Measurements from ENCODE around the gene MYMX.

GRCh38 chr6:44217332-44218143 is 812 bp downstream of the MYMX start:
- TF ChIP-seq GATA2 (IDR thresholded peaks at IDR 0.05; ENCODE audit: low read depth, low read length) = no peak
- TF ChIP-seq GATA3 (IDR thresholded peaks at IDR 0.05; ENCODE audit: low read depth, low read length) = no peak
